ENCODE results near the gene SMIM44.

The SMIM44 gene

DNA sequence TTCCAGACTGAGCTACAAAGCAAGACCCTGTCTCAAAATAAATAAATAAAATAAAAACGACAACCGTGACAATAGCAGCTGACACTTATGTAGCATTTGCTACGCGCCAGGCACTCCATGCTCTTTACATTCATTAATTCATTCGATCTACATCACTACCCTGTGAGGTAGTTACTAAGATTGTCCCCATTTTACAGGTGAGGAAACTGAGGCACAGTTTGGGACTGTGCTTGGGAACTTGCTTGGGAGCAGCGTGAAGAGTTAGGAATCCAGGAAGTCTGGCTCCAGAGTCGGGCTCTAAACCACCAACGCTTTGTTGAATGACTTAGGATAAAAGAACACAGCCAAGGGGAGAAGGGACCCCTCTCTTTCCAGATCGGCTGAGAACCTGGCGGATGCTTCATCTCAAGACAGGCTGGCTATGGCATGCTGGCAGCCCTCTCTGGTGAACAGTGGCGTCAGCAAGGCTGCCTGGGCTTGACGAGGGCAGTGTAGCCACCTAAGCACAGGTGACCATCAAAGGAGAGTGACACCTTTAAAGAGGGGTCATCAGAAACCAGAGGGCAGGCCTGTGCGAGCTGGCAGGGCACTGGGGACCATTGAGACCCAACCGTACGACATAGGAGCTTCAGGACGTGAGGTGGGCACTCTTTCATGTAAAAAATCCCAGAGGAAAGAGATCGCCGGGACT is 16.6 kb upstream of the SMIM44 start:
- no peak for DNase-seq

DNA sequence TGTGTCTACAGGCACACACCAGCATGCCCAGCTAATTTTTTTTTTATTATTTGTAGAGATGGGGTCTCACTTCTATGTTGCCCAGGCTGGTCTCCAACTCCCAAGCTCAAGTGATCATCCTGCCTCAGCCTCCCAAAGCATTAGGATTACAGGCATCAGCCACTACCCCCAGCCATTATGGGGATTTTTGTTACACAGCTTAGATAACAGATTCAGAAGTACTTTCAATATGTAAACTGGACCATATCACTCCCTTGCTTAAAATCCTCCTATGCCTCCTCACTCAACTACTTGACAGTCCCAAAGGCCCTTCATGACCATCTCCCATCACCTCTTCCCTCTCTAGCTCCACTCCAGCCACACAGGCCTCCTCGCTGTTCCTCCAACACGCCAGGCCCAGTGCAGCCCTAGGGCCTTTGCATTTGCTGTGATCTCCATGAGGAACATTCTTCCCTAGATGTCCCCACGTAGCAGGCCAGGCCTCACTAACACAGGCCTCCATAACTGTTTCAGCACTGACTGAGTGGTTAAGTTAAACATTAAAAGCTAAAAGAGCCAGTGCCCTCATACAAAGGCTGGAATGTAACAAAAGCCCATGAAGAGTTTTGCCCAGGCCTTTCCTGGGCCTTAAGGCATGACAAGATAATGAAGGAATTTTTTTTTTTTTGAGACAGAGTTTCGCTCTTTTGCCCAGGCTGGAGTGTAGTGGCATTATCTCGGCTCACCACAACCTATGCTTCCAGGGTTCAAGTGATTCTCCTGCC is 14.7 kb upstream of the SMIM44 start:
- no peak for DNase-seq

DNA sequence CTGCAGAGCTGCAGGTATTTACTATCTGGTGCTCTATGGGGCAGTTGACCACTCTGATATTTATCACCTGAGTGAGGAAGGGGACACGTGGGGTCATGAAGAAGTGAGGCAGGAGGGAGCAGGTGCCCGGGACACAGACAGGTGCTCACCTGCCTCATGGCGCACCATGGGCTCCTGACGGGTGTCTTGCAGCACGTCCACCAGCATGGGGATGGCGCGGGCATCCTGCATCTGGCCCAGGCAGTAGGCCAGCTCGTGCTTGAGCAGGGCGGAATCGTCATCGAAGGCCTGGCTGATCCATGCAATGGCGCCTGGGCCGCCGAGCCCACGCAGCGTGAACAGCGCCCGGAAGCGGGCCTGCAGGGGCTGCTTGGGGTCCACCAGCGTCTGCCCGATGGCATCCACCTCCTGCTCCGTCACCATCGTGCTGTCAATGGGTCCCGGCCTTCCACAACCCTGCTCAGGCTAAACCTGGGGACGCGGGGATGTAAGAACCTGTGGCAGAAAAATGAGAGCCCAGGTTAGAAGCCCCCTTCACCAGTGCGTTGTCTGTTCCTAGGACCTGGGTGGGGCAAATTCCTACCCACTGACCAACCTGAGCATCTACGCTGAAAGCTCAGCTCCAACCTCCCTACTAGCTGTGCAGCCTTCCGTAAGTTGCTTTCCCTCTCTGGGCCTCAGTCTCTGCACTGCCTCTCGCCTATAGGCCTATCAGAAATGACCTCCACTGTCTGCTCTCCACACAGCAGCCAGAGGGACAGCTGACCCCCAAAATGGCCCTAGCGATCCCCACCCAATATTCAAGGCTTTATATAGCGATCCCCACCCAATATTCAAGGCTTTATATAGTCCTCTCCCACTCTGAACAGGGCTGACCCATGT is 13.4 kb upstream of the SMIM44 start:
- no peak for DNase-seq

DNA sequence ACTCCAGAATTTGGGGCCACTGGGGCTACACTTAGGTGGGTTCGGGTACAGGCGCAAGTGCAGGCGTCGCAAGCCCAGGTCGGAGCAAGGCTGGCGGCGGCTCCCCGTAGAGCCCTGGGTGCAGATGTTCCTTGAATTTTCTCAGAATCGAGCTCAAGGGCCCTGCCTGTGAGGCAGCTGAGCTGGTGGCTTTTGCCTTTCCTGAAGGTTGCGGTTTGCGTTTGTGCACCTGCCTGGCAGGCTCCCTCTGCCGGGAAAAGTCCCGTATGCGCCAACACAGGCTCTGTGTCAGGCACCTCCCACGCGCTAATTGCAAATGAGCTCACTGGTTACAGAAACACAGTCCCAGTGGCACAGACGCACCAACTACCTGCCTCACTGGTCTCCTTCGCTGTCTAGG is 11.3 kb upstream of the SMIM44 start:
- DNase-seq, result no peak

DNA sequence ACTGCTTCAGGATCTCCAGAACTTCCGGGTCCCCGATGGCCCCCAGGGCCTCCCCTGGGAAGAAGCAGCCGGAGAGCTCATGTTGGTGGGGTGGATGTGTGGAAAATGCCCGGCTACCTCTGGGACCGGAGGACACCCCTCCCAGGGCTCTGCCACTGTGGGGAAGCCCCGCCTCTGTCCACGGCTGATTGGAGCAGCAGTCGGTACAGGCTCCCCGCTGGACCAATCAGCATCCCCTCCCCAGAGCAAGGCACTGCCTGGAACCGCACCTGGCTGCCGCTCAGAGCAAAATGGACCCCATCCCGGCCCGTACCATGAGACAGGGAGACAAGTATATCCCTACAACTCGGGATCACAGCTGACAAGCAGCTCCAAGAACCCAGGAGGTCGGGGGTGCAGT is 10.8 kb upstream of the SMIM44 start:
- DNase-seq, result no peak

DNA sequence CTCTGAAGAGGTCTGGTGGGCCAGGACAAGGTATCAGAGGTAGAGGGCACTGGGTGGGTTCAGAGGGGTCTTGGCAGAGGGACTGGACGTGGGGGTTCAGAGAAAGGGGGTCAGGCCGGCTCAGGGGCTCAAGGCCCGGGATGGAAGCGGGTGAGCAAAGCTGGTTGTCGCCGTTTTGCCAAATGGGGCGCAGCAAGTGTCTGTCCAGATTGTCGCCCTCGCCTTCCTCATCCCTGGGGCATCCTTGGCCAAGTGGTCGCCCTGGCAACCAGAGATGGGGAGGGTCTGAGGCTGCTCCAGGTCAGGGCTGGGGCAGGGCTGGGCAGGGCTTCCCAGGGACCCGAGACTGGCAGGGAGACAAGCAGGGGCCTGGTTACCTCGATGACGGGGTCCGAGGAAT is 10.4 kb upstream of the SMIM44 start:
- no peak for DNase-seq

DNA sequence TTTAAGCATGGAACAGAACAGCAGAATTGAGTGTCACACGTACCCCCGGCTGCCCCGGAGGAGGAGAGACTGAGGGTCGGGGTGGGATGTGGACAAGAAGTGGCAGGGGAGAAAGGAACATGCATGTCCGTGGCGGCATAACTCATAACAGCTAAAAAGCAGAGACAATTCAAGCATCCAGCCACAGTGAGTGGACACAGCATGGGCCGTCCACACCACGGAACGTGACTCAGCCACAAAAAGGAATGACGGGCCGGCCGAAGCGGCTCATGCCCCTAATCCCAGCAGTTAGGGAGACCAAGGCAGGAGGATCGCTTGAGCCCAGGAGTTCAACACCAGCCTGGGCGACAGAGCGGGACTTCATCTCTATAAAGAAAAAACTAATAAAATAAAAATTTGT is 9.7 kb upstream of the SMIM44 start:
- DNase-seq, result no peak

DNA sequence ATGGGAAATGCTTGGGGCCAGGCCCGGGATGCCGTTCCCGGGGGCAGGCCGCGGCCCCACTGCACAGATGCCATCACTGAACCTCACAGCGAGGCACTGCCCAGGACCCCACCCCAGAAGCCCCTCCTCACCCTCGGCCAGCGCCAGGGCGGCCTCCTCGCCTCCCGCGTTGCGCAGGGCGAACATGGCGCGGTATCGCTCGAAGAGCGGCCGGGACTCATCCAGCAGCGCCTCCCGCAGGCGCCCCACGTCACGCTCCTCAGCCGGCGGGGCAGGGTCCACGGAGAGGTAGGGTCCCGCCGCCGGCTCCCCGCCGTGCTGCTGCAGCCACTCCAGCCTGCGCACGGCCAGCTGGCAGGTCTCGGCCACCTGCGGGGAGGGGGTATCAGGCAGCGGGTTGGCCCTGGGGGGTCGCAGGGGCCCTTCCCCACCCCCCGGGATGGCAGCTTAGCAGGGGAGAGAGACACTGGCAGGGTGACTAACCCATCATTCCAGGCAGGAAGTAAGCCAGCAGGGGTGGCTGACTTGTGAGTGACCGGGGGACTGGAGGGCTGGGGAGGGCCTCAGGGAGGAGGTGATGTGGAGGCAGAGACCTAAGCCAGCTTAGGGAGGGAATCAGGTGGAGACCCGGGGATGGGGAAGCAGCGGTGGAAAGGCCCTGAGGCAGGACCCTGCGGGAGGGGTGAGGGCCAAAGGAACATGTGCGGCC is 9.0 kb upstream of the SMIM44 start:
- DNase-seq, result no peak

DNA sequence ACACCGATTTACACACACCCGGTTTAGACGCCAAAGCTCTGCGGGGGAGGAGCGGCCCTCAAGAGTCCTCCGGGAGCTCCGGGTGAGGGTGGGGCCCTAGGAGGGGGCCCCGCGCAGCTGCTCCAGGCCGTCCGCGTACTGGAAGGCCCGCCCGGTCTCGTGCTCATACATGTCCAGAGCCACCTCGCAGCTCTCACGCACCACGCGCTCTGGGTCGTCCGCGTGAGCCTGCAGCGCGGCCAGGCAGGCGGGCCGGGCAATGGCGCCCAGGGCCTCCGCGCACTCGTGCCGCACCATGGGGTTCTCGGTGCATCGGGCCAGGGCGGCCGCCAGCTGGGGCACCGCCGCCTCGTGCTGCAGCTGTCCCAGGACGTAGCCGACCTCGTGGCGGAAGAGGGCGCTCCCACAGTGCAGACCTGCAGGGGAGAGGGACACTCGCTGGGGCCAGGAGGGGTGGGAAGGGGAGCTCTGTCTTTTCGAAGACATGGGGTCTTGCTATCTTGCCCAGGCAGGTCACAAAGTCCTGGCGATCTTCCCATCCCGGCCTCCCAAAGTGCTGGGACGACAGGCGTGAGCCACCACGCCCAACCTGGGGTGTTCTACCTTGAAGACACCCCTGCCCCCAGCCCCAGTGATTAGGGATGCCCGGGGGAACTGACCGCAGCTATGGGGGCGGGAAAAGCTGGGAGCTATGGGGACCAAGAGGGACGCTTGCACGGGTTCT is 8.3 kb upstream of the SMIM44 start:
- no peak for DNase-seq

DNA sequence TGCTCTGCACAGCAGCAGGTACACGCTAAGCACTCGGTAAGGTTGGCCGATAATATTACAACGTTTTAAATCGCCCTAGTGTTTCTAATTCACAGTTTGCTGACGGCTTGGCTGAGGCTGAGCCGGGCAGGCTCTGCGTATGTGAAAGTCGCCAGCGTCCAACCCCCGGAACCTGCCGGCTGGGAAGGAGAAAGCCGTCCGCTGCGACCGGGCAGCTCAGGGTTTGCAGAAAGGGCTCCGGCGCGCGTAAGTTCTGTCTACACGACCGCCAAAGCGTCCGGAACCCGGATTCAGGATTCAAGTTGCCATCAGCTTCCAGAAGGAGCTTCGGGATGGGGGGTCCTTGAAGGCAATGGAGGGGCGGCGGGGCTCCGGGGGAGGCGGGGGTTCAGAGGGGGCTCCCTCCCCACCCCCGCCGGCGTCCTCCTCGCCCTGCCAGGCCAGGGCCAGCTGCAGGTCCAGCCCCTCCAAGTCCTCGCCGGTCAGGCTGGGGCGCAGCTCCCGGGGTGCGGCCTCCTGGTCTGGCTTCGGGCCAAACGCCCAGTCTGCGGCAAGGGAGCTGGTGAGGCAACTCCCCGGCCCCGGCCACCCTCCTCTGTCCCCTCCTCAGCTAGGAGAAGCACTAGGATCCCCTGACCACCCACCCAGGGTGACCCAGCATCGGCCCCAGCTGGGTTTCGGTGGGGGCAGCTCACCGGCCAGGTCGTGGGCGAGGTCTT is 575 bp downstream of the SMIM44 start:
- DNase-seq, result no peak

DNA sequence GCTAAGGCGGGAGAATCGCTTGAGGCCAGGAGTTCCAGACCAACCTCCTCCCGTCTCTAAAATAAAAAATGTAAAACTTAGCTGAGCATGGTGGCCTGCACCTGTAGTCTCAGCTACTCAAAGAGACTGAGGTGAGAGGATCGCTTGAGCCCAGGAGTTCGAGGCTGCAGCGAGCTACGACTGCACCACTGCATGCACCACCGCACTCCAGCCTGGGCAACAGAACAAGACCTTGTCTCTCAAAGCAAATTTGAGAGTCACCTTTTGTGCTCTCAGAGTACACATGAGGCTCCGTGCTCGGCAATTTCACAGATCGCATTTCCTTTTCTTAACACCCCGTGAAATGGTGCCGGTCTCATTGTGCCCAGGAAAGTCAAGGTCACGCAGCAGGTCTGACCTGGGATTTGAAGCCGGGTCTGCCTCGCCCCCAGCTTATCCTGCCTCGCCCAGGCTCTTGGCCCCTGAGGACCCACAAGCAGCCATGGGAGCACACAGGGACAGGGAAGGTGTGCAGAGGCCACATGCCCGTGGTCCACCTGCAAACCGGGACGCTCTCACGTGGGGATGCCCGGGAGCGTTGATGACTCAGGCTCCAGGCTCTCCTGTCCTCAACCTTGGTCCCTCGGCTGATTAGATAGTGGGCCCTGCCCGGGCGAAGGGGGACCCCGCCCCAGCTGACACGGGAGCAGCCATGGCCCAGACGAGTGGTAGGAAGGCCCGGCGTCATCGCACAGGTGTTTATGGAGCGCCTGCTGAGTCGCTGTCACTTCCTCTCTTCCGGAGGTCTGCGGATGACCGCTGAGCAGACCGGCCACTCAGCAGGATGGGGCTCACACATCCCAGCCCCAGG is 1.8 kb downstream of the SMIM44 start:
- no peak for DNase-seq

DNA sequence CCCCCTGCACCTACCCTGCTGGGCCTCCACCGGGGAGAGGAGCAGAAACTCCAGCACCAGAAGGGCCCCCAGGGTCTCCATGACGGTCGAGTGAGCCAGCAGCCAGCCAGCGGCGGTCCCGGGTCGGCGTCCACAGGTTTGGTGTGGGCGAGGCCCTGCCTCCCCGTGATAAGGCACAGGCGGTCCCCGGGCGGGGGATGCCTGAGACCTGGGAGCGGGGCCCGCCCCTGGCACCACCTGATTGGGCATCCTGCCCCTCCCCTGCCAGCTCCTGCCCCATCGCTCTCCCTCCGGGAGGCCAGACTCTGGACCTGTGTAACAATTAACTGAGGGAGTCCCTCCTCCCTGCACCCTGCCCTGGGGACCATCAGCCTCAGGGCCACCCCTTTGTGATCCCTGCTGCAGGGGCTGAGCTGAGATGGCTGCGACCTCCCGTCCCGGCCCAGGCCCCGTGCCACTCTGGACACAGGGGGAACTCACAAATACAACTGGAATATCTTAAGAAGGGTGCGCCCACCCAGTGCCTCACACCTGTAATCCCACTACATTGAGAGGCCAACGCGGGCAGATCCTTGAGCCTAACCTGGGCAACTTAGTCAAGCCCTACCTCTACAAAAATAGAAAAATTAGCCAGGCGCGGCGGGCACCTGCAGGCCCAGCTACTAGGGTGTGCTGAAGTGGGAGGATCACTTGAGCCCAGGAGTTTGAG is 2.7 kb downstream of the SMIM44 start, which contains the start of gene SMIM24:
Gene SMIM24, minus strand, starts transcription at position 143 of the 709 bp plus-strand sequence. Its CDS starts 62 bp downstream, at position 81.
- no peak for DNase-seq

DNA sequence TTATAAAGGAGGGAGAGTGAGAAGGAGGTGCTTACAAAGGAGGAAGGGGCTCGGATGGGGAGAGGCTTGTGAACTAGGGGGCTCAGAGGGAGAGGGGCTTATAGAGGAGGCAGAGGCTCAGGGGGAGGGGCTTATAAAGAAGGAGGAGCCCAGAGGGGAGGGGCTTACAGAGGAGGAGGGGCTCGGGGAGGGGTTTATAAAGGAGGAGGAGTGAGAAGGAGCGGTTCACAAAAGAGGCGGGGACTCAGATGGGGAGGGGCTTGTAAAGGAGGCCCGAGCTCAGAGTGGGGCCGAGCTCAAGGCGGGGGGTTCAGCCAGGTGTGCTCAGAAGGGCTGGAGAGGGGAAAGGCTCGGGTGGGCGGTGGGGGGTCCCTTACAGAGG is 3.4 kb downstream of the SMIM44 start:
- DNase-seq, result no peak

DNA sequence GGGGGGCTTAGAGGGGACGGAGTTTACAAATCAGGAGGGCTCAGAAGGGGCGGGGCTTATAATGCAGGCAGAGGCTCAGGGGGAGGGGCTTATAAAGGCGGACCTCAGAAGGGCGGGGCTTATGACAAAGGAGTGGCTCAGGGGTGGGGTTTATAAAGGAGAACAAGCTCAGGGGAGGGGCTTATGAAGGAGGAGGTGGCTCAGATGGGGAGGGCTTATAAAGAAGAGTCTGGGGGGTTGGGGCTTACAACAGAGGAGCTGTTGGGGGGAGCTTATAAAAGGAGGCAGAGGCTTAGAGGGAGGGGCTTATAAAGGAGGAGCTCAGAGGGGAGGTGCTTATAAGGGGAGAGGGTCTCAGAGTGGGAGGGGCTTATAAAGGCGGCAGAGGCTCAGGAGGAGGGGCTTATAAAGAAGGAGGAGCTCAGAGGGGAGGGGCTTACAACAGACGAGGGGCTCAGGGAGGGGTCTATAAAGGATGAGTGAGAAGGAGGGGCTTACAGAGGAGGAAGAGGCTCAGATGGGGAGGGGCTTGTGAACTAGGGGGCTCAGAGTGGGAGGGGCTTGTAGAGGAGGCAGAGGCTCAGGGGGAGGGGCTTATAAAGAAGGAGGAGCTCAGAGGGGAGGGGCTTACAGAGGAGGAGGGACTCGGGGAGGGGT is 3.9 kb downstream of the SMIM44 start:
- no peak for DNase-seq

DNA sequence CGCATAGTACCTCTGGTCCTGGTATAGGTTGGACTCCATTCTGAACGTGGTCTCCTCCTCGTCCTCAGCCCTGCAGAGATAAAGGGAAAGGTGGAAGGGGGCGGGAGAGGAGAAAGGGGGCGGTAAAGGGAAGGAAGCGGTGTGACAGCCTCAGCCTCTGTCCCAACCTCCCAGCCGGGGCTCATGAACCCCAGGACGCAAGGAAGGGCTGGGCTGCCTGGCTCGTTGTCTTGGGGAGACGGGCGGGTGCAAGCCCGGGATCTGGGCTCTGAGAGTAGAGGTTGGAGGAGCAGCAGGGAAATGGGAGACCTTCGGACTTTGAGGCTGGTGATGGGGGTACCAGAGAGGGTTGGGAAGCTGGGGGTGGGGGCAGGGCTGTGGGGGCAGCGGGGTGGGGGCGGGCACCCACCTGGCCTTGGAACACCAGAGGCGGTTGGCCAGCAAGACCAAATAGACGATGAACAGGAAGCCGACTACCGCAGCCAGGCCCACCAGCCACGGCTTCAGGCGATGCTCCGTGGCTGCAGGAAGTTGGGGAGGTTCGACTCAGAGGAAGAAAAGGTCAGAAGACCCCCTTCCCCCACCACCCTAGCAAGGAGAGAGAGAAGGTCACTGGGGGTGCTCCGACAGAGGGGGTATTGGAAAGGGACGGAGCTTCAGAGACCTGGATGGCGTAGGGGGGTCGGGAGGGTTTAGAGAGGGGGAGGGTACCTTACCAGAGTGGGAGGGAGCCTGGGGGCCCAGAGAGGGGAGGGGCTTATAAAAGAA is 4.6 kb downstream of the SMIM44 start:
- DNase-seq, result no peak

DNA sequence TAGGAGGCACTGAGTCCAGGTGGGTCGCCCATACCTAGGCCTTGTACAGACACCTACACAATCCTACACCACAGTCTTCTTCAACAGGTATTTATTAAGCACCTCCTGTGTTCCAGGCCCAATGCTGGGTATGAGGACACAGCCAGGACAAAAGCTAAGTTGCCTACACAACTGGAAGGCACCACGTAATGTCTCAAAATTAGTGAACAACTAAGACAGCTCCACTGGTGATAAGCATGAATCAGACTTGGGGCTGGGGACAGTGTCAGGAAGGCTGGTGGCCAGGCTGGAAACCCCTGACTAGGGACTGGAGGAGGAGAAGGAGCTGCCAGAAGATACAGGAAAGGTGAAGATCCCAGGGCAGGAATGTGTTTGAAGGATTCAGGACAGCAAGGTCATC is 5.3 kb downstream of the SMIM44 start:
- DNase-seq, result no peak

DNA sequence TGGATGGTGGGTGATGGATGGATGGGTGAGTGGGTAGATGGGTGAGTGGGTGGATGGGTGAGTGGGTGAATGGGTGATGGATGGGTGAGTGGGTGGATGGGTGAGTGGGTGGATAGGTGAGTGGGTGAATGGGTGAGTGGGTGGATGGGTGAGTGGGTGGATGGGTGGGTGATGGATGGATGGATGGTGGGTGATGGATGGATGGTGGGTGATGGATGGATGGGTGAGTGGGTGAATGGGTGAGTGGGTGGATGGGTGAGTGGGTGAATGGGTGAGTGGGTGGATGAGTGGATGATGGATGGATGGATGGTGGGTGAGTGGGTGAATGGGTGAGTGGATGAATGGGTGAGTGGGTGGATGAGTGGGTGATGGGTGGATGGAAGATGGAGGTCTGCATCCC is 5.7 kb downstream of the SMIM44 start:
- DNase-seq, result no peak

DNA sequence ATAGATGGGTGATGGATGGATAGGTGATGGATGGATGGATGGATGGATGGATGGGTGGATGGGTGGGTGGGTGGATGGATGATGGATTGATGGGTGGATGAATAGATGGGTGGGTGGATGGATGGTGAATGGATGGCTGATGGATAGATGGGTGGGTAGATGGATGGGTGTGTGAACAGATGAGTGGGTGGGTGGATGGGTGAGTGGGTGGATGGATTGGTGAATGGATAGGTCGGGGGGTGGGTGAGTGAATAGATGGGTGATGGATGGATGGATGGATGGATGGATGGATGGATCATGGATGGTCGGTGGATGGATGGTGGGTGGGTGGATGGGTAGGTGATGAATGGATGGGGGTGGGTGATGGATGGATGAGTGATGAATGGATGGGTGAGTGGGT is 6.4 kb downstream of the SMIM44 start:
- no peak for DNase-seq

DNA sequence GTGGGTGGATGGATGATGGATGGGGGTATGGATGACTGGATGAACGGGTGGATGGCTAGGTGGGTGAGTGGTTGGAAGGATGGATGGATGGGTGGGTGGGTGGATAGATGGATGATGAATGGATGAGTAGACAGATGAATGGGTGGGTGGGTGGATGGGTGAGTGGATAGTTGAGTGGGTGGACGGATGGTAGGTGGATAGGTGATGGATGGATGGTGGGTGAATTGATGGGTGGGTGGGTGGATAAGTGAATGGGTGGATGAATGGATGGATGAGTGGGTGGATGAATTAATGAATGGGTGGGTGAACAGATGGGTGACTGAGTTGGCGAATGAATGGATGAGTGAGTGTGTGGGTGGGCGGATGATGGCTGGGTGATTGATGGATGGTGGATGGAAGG is 7.8 kb downstream of the SMIM44 start:
- DNase-seq, result no peak
